Gastrocnemius medialis (tissue), 4 donors: ENCODE measurements around the gene DRC3. TPM values are rescaled to one million over a fixed set of nuclear protein-coding genes. Genes with fewer than 3 reads are reported as not detected.
A peak's percentile ranks its signal among the peaks of the same experiment; 100 is the strongest.

Source experiments
- ATAC-seq, 2 donors: fragments of 150-250 bp; one replicate each; pipeline ENCODE4 v1.9.1; 2016
- DNase-seq, 2 donors: peaks; one replicate each; pipeline ENCODE4 v3.0.0-alpha.2; 2019
- H3K27ac ChIP-seq, 4 donors: fragments of 200-600 bp; sonication (generic); 1 replicate in 1 of 4; 2 replicates in 3 of 4; pipeline ENCODE4 v1.5.1; 2016 to 2018; ENCODE audit warnings: mild to moderate bottlenecking in 2 of 4, moderate library complexity in 1 of 4
- H3K27me3 ChIP-seq, 3 donors: fragments of 200-600 bp; sonication (generic) in 2 of 3; 1 replicate in 1 of 3; 2 replicates in 2 of 3; pipeline versions ENCODE4 v1.5.1 to v1.6.0; 2016 to 2019; ENCODE audit warnings: mild to moderate bottlenecking in 1 of 3, moderate library complexity in 1 of 3
- H3K36me3 ChIP-seq, 2 donors: fragments of 200-600 bp; sonication (generic) in 1 of 2; one replicate each; pipeline ENCODE4 v1.5.1; 2017 to 2018
- H3K4me1 ChIP-seq, 2 donors: fragments of 200-600 bp; sonication (generic) in 1 of 2; one replicate each; pipeline ENCODE4 v1.5.1; 2016 to 2017; ENCODE audit warnings: mild to moderate bottlenecking in 2 of 2
- H3K4me3 ChIP-seq, 4 donors: fragments of 200-600 bp; sonication (generic) in 3 of 4; 1 replicate in 1 of 4; 2 replicates in 3 of 4; pipeline ENCODE4 v1.5.1; 2016 to 2019; ENCODE audit warnings: mild to moderate bottlenecking in 2 of 4
- H3K9me3 ChIP-seq, 3 donors: fragments of 200-600 bp; sonication (generic) in 2 of 3; 1 replicate in 1 of 3; 2 replicates in 2 of 3; pipeline ENCODE4 v1.5.1; 2016 to 2019
- CTCF ChIP-seq, 5 experiments: fragments of 450-650 bp in 3 of 5; fragments of 200-600 bp in 2 of 5; sonication (generic) in 2 of 5; IDR thresholded peaks in 4 of 5; conservative IDR thresholded peaks in 1 of 5; 1 replicate in 4 of 5; 2 replicates in 1 of 5; pipeline ENCODE4 v1.5.1; 2016 to 2019; ENCODE audit warnings: antibody characterized with exemption in 5 of 5, mild to moderate bottlenecking in 3 of 5, moderate library complexity in 3 of 5
- POLR2A ChIP-seq, 2 donors: fragments of 450-650 bp; IDR thresholded peaks; one replicate each; pipeline ENCODE4 v1.6.1; 2017; ENCODE audit warnings: antibody characterized with exemption in 2 of 2, mild to moderate bottlenecking in 2 of 2, moderate library complexity in 2 of 2
- in situ Hi-C, 4 donors: fragments of 200-750 bp; cut with MboI; loops; one replicate each; pipeline versions ENCODE4 v1.15.0 to v1.8.0; 2017; ENCODE audit warnings: low sequenced_read_pairs in 4 of 4
- intact Hi-C: fragments of 100-400 bp; cut with DNase I; formaldehyde crosslinking; loops from one replicate; pipeline ENCODE4 v1.15.1; 2023; ENCODE audit warnings: low total_unique reads
- total RNA-seq, 4 donors: library from RNA; depleted of rRNA; stranded (reverse); fragments of >200 nt; gene quantifications; one replicate each; pipeline versions ENCODE4 v1.1.0 to v1.2.3, GENCODE V29; 2016

DRC3 gene
- total RNA-seq, 4 donors from 2014 or later: 0.05 to 0.81 (median 0.28) TPM

GRCh38 chr17:18014006-18014405 is 41.3 kb downstream of the DRC3 start:
- DNase-seq: no peak

GRCh38 chr17:18015593-18015992 is 42.9 kb downstream of the DRC3 start:
- Histone ChIP-seq H3K36me3 (peaks cover 0 to 6% of the 10 kb centered on the region in 2 donors), H3K9me3 (no peaks in the 10 kb centered on the region), H3K4me3 (no peak overlapping the region), H3K27me3 (no peaks in the 10 kb centered on the region), H3K27ac (no peak overlapping the region), H3K4me1 (peaks cover 7 to 12% of the 10 kb centered on the region in 2 donors)
- ATAC-seq (no peak), DNase-seq (no peak)
- TF ChIP-seq CTCF (IDR thresholded peaks at IDR 0.05 in 4 of 5, conservative IDR thresholded peaks at IDR 0.05 in 1 of 5) (no peak), POLR2A (IDR thresholded peaks at IDR 0.05) (no peak)
- intact Hi-C loops (no loop called here), in situ Hi-C loops (no loop called here)

More at GRCh38 chr17:18014006-18014405, 41.3 kb downstream of the DRC3 start:
- no peaks in the 10 kb centered on the region for H3K9me3 ChIP-seq
- H3K4me1 ChIP-seq: peaks cover 7 to 12% of the 10 kb centered on the region in 2 donors
- intact Hi-C loops: no loop called here
- no peak for TF ChIP-seq CTCF (IDR thresholded peaks at IDR 0.05 in 4 of 5, conservative IDR thresholded peaks at IDR 0.05 in 1 of 5)
- no peak for TF ChIP-seq POLR2A (IDR thresholded peaks at IDR 0.05)
- no peak for ATAC-seq
- H3K27me3 ChIP-seq: no peaks in the 10 kb centered on the region
- no peak overlapping the region for H3K27ac ChIP-seq
- peaks cover 0 to 6% of the 10 kb centered on the region in 2 donors for H3K36me3 ChIP-seq
- in situ Hi-C loops: no loop called here
- no peak overlapping the region for H3K4me3 ChIP-seq

GRCh38 chr17:18016426-18016825 is 43.8 kb downstream of the DRC3 start:
- no peak overlapping the region for H3K27ac ChIP-seq
- TF ChIP-seq CTCF (IDR thresholded peaks at IDR 0.05 in 4 of 5, conservative IDR thresholded peaks at IDR 0.05 in 1 of 5) (no peak), POLR2A (IDR thresholded peaks at IDR 0.05) (no peak)
- no peaks in the 10 kb centered on the region for H3K9me3 ChIP-seq
- no peak for DNase-seq
- H3K4me3 ChIP-seq: no peak overlapping the region
- ATAC-seq: no peak
- intact Hi-C loops: no loop called here
- H3K27me3 ChIP-seq: no peaks in the 10 kb centered on the region
- H3K36me3 ChIP-seq: peaks cover 0 to 7% of the 10 kb centered on the region in 2 donors
- peaks cover 7 to 18% of the 10 kb centered on the region in 2 donors for H3K4me1 ChIP-seq
- in situ Hi-C loops: no loop called here

GRCh38 chr17:18017958-18018357 is 45.3 kb downstream of the DRC3 start:
- TF ChIP-seq CTCF (IDR thresholded peaks at IDR 0.05 in 4 of 5, conservative IDR thresholded peaks at IDR 0.05 in 1 of 5) (no peak), POLR2A (IDR thresholded peaks at IDR 0.05) (no peak)
- Histone ChIP-seq H3K36me3 (peaks cover 0 to 2% of the 10 kb centered on the region in 2 donors), H3K9me3 (no peaks in the 10 kb centered on the region), H3K4me3 (no peak overlapping the region), H3K4me1 (peaks cover 7 to 24% of the 10 kb centered on the region in 2 donors), H3K27me3 (no peaks in the 10 kb centered on the region), H3K27ac (peak overlapping the region in 2 of 4 donors; percentile 67 to 83)
- in situ Hi-C loops (no loop called here), intact Hi-C loops (no loop called here)
- no peak for ATAC-seq
- no peak for DNase-seq

- no peaks in the 10 kb centered on the region for H3K9me3 ChIP-seq
- peaks cover 7 to 24% of the 10 kb centered on the region in 2 donors for H3K4me1 ChIP-seq
- in situ Hi-C loops (no loop called here), intact Hi-C loops (no loop called here)
- no peak overlapping the region for H3K4me3 ChIP-seq
- H3K27me3 ChIP-seq: no peaks in the 10 kb centered on the region
- no peak for ATAC-seq
- H3K27ac ChIP-seq: peak overlapping the region in 1 of 4 donors; percentile 83
- TF ChIP-seq POLR2A (IDR thresholded peaks at IDR 0.05): no peak
- TF ChIP-seq CTCF (IDR thresholded peaks at IDR 0.05 in 4 of 5, conservative IDR thresholded peaks at IDR 0.05 in 1 of 5): no peak
- peaks cover 0 to 2% of the 10 kb centered on the region in 2 donors for H3K36me3 ChIP-seq
- DNase-seq: no peak
These were observed 45.8 kb downstream of the DRC3 start for GRCh38 chr17:18018411-18018921.
